HL-60/S4 (cell line): ENCODE results near the gene NFAT5.
"Not testable (repeated sequence)": the region's sequence is repeated elsewhere in the genome, so short reads cannot be mapped to it uniquely, and the experiment has no call there.

ENCODE experiments used
- in situ Hi-C: fragments of 300-500 bp; cut with MboI; formaldehyde crosslinking; loops from 2 replicates; pipeline ENCODE4 v1.14.3; 2022; ENCODE audit warnings: low sequenced_read_pairs

NFAT5 gene

DNA sequence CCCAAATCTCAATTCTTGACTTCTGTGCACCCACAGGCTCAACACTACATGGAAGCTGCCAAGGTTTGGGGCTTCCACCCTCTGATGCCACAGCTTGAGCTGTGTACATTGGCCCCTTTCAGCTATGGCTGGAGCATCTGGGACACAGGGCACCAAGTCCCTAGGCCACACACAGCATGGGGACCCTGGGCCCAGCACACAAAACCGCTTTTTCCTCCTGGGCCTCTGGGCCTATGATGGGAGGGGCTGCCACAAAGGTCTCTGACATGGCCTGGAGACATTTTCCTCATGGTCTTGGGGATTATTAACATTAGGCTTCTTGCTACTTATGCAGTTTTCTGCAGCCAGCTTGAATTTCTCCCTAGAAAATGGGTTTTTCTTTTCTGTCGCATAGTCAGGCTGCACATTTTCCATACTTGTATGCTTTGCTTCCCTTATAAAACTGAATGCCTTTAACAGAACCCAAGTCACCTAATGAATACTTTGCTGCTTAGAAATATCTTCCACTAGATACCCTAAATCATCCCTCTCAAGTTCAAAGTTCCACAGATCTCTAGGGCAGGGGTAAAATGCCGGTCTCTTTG lies 70.9 kb downstream of the NFAT5 start:
- in situ Hi-C loops: not testable (repeated sequence)

DNA sequence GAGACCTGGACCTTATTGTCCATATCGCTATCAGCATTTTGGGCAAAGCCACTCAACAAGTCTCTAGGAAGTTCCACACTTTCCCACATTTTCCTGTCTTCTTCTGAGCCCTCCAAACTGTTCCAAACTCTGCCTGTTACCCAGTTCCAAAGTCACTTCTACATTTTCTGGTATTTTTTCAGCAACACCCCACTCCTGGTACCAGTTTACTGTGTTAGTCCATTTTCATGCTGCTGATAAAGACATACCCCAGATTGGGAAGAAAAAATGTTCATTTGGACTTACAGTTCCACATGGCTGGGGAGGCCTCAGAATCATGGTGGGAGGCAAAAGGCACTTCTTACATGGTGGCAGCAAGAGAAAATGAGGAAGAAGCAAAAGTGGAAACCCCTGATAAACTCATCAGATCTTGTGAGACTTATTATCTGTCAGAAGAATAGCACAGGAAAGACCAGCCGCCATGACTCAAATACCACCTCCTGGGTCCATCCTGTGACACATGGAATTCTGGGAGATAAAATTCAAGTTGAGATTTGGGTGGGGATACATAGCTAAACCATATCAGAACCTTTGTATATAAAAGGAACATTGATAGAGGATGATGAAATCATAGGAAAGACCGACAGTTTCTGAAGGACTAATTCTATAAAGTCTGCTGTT lies 71.6 kb downstream of the NFAT5 start:
- in situ Hi-C loops: not testable (repeated sequence)

DNA sequence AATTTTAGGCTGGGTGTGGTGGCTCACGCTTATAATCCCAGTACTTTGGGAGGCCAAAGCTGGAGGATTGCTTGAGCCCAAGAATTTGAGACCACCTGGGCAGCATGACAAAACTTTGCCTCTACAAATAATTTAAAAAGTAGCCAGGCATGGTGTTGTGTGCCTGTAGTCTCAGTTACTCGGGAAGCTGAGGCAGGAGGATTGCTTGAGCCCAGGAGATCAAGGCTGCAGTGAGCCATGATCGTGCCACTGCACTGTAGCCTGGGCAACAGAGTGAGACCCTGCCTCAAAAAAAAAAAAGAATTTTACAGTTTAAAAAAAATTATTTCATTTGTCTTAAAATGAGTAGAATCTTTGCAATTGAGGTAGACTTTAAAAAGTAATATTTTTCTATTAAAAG lies 78.2 kb downstream of the NFAT5 start:
- in situ Hi-C loops: not testable (repeated sequence)

DNA sequence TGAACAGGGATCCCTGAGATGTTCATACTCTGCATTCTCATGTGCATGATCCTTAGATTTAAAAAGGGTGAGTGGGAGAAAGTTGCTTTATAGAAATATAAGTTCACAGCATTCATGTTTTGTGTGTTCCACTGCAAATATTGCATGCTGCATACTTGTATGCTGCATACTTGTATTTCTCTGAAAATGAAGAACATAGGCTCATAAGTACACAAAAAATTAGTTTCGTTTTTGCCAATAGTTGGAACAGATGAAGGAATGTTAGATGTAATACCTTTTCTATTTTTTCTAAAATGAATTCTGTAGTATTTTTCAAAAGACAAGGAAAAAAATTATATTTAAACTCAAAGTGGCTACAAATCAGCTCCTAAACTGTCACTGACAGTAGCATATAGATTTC lies 79.0 kb downstream of the NFAT5 start:
- in situ Hi-C loops: no loop called here

DNA sequence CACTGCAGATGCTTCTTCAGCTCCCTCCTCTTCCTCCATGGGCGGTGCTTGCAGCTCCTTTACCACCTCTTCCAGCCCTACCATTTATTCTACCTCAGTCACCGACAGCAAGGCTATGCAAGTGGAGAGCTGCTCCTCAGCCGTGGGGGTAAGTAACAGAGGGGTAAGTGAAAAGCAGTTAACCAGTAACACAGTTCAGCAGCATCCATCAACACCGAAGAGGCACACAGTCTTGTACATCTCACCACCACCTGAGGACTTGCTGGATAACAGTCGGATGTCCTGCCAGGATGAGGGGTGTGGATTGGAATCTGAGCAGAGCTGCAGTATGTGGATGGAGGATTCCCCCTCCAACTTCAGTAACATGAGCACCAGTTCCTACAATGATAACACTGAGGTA lies 81.3 kb downstream of the NFAT5 start:
- in situ Hi-C loops: no loop called here

DNA sequence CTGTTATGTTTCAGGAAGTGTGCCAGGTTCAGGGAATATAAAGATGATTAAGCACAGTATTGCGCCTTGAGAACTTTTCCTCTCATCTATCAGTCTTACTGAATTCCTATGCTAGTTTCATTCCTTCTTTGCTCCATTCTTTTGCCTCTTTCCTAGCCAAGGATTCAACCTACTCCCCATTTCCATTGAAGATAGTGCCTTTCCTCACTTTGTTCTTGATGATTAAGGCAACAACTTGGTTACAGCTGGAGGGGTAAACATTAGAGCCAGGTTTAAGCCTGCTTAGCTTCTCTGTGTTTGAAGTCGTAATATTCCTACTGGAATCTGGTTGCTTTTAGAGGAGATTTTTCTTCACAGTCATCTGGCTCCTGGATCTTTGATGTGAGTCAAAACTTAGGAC lies 85.5 kb downstream of the NFAT5 start:
- in situ Hi-C loops: no loop called here

DNA sequence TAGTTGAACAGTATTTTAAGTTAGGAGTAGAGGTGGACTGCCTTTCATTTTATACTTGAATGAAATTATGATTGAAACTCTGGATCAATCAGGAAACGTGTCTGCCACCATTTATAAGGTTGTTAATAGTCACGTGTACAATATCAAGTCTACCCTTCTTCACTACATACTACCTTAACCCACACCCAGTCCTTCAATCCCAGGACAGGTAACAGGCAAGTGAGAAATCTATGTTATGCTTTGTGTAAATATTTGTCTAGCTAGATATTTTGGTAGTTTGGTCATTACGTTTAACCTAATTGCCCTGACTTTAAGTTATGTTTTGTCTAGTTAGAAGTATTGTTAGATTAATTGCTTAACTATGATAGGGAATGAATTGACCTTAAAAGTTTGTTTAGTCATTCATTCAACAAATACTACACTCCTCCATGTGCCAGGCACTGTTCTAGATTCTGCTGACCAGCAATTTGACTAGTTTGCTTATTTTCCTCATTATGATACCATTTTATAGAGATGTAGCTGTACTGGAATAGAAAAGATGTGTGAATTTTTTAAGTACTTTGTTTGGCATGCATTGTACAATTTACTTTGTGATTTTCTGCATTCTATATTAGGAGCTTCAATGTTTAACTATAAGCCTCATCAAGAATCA lies 88.6 kb downstream of the NFAT5 start:
- in situ Hi-C loops: no loop called here

DNA sequence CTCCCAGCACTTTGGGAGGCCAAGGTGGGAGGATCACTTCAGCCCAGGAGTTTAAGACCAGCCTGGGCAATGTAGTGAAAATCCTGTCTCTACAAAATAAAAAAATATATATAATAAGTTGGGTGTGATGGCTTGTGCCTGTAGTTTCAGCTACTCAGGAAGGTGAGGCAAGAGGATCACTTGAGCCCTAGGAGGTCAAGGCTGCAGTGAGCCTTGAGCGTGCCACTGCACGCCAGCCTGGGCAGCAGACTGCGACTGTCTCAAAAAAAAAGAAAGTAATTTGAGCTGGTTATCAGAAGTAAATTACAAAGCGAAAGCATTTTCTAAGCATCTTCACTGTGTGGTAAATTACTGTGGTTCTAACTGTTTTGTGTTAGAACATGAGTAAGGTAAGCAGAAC lies 94.4 kb downstream of the NFAT5 start:
- in situ Hi-C loops: no loop called here

DNA sequence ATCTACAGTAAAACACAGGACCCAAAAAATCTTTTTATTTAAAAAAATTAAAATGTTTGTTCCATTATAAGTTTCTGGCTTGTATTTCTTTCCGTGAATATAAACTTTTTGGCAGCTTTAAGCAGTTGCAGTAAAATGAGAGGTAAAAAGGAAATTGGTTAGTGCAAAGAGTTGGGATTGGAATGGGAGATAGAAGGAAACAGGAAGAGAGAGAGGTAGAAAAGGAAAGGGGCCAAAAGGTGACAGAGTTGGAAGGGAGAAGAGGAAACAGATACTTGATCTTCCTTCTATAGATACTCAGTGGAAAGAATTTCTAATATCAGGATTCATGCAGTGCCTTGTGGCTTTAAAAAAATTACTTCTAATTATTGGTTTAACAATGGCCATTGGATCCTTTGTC lies 97.1 kb downstream of the NFAT5 start:
- in situ Hi-C loops: no loop called here

DNA sequence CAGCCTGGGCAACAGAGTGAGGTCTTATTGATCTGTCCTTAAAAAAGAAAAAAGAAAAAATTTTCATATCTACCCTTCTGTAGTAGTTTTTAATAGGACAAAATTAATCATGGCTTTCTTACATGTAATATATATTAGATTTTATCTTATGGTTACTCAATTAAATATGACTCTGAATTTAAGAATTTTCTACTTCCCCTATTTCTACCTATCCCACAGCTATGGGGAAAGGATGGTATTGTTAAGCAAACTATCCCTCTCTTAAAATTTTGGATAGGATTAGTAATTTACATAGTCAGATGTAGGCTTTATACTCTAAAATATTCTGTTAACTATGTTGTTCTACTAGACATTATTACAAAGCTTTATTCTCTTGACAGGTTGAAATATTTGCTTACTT lies 98.1 kb downstream of the NFAT5 start:
- in situ Hi-C loops: no loop called here

DNA sequence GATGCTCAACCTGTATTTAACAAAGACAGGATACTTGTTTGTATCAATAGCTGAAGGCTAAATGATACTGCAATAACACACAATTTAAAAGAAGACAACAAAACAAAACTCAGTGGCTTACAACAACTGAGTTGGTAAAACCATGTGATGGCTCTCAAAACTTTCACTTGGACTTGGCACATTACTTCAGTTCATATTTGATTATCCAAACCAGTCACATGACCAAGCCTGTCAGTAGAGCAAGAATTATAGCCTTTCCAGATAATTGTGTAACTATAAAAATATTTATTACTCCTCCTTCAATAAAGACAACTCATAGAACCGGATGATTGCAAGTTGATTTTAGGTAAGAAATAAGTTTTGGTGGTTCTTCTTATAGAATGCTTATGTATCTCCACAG lies 103.8 kb downstream of the NFAT5 start:
- in situ Hi-C loops: no loop called here

DNA sequence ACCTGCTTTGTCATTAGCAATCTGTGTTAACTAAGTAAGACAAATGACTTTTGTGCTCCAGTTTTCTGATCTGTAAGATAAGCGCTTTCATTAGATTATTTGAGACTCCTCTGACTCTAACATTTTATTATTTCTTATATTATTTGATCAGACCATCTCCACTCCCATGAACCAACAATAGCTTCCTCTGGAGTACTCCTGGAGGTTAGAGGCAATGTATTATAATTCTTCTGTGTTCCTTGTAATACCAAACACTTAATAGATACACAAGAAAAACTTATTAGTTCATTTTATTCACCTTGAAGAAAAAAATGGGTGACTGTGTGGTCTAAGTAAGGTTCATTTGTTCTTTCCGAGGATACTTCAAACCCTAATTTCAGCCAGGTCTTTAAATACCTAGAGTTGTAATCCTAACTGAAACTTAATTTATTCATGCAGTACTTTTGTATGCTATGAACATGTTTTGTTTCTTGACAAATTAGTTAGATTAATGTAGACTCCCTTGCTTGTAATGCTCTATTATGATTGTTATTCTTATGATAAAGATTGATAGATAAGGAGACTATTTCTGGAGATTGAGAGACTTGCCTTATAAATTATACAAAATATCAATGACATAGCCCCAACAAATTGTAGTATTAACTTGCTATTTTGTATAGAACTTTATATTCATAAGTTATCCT lies 106.7 kb downstream of the NFAT5 start:
- in situ Hi-C loops: no loop called here

DNA sequence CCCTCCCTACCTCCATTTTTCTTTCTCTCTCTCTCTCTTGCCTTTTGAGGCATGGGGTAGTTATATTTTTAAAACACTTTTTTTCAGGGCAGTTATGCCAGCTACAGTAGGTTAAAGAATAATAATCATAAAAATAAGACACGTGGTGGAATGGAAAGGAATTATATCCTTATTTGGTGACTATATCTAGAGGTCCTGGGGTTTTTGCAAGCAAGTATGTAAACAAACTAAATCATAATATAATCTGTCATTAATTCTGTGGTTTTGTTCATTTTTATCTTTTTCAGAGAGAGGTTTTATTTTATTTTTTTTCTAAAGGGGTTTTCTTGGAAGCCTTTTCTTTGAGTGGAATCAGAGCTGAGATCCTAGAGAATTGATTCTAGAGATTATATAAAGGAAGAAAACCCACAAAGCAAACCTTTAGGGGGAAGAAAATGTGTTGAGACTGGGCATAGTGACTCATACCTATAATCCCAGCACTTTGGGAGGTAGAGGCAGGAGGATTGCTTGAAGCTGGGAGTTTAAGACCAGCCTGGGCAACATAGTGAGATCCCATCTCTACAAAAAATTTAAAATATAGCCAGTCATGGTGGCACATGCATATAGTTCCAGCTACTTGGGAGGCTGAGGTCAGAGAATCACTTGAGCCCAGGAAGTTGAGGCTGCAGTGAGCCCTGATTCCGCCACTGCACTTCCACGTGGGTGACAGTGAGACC lies 107.4 kb downstream of the NFAT5 start:
- in situ Hi-C loops: no loop called here

DNA sequence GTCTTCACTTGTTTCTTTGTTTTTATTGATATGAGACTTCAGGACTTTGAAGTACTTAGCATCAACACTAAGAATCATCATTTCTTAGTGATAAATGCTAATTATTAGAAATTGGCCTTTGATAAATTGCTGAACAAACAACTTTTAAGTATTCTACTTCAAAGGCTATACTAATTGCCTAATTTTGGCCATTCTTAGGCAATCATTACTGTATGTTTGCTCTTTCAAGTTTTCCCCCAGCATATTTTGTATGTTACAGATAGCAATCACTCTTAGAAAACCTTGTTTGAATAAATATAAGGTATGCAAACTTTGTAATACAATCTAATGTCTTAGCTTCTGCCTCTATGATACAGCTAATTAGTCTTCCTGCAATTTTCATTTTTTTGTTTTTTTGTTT lies 114.6 kb downstream of the NFAT5 start:
- in situ Hi-C loops: no loop called here

DNA sequence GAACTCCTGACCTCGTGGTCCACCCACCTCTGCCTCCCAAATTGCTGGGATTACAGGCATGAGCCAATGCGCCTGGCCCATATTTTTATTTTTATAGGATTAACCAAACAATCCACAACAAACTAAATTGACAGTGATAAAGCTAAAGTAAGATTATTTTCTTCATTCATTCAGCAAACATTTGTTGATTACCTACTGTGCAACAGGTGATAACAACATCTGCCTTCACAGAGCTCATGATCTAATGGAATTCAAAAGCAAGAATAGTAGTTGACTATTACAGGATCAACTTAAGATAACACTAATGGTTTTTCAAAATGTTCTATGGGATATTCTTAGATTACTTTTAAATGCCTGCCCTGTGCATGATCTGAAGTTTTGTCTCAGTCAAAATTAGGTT lies 122.8 kb downstream of the NFAT5 start:
- in situ Hi-C loops: no loop called here

DNA sequence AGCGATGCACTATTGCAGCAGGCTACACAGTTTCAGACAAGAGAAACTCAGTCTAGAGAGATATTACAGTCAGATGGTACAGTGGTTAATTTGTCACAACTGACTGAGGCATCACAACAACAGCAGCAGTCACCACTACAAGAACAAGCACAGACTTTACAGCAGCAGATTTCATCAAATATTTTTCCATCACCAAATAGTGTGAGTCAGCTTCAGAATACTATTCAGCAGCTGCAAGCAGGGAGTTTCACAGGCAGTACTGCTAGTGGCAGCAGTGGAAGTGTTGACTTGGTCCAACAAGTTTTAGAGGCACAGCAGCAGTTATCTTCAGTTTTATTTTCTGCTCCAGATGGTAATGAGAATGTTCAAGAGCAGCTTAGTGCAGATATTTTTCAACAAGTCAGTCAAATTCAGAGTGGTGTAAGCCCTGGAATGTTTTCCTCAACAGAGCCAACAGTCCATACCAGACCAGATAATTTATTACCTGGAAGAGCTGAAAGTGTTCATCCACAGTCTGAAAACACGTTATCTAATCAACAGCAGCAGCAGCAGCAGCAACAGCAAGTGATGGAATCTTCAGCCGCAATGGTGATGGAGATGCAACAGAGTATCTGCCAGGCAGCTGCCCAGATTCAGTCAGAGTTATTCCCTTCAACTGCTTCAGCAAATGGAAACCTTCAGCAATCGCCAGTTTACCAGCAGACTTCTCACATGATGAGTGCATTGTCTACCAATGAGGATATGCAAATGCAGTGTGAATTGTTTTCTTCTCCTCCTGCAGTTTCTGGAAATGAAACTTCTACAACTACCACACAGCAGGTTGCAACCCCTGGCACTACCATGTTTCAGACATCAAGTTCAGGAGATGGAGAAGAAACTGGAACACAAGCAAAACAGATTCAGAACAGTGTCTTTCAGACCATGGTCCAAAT lies 126.5 kb downstream of the NFAT5 start:
- in situ Hi-C loops: no loop called here

DNA sequence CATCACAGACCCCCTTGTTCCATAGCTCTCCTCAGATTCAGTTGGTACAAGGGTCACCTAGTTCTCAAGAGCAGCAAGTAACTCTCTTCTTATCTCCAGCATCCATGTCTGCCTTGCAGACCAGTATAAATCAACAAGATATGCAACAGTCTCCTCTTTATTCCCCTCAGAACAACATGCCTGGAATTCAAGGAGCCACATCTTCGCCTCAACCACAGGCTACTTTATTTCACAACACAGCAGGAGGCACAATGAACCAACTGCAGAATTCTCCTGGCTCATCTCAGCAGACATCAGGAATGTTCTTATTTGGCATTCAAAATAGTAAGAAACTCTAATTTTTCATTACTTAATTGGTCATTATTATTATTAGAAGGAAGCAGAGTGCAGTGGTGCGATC lies 128.2 kb downstream of the NFAT5 start:
- in situ Hi-C loops: no loop called here

DNA sequence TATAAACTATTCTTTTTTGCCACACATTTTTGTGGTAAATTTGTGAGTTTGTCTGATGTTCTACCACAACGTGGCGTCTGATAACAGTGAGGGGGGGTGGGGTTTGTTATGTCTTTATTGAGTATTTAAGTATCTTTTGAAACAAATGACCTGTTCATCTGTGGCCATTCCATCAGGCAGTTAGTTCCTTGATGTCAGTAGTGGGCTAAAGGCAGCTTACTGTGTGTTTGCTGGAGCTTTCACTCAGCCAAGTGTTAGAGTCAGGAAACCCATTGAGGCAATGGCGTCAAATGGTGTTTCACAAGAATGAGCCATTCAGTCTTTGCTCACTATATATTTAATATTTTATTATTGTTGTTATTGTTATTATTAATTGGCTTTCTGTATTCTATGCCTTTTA lies 132.6 kb downstream of the NFAT5 start:
- in situ Hi-C loops: no loop called here

DNA sequence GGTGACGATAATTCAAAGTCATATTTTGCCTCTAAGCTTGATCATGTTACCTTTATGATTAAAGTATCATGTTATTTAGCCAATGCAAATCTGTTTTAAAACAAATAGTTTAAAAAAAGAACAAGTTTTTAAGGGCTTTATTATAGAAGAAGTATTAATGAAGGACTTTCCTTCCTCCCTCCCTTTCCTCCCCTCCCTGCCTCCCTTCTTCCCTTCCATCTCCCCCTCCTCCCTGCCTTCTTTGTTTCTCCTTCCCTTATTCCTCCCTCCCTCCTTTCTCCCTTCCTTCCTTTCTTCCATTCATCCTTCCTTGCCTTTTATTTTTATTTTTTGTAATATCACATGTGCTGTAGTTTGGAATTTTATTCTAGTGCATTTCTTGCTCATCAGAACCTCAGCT lies 134.1 kb downstream of the NFAT5 start:
- in situ Hi-C loops: no loop called here

DNA sequence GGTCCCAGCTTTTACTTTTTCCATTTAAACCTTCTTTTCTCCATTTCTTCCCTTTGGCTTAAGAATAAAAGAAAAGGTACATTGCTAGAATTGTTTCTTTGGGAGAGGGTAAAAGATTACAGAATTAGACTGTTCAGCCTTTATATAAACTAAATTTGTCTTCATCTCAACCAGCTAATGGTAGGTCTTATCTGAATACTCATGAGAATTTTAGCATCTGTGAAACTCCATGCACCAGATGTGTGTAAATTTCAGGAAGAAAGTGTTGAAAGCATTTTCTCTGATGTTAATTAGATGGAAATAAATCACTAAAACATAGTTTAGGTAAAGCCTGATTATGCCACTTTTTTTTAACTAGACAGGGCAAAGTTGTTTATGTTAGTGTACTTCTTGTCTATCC lies 135.7 kb downstream of the NFAT5 start:
- in situ Hi-C loops: no loop called here
